Putamen (tissue), 1 donor: ENCODE measurements around the gene ABCC2.

Experiments used
- DNase-seq: peaks from one replicate; pipeline ENCODE4 v3.0.0-alpha.2; 2016; ENCODE audit warnings: low spot score

ABCC2 gene

DNA sequence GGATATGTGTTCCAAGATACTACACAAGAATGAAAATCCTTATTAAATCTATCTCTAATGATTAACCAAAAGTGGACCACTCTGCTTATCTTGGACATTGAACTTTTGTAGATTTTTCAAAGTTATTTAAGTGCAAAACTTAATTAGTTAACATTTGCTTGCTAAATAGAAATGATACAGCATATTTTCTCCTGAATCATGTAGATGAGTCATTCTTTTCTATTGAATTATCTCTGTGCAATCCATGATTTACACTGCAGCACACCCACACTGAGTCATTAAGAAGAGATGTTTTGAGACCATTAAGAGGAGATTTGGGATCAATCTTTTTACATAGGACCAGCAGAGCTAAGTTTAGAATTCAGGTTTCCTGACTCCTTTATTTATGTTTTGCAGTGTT, 6.6 kb upstream of the ABCC2 start:
- DNase-seq = peak; percentile 26

DNA sequence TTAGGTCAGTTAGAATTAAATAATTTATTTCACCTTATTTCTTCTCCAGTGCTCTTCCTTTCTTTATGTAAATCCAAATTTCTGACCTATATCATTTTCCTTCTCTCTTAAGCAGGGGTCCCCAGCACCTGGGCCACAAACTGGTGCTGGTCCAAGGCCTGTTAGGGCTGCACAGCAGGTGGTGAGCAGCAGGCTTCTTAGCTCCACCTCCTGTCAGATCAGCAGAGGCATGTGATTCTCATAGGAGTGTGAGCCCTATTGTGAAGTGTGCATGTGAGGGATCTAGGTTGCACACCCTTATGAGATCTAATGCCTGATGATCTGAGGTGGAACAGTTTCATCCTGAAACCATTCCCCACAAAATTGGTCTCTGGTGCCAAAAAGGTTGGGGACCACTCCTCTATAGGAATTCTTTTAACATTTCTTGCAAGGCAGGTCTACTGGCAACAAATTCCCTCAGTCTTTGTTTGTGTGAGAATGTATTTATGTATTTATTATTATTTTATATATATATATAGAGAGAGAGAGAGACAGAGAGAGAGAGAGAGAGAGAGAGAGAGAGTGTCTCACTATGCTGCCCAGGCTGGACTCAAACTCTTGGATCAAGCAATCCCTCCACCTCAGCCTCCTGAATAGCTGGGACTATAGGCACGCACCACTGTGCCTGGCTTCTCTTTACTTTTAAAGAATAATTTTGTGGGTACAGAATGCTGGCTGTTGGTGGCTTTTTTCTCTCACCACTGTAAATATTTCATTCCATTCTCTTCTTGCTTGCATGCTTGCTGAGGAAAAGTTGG, 4.3 kb upstream of the ABCC2 start:
- no peak for DNase-seq

DNA sequence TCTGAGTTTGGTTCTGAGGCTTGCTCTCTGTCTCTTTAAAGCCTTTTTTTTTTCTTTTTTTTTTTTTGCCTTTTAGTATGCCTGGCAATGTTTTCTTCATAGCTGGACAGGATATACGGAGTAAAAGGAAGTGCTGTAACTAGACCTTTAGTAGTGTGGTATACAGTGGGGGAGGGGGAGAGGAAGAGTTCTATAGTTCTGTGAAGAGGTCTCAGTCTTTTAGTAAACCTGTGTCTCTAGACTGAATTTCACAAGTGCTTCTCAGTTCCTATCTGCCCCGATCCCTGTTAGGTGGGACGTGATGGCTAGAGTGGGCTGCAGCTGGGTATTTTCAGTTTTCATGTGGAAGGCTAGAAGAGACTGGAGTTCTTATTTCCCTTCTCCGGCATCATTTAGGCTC, 3.1 kb upstream of the ABCC2 start:
- DNase-seq = no peak

DNA sequence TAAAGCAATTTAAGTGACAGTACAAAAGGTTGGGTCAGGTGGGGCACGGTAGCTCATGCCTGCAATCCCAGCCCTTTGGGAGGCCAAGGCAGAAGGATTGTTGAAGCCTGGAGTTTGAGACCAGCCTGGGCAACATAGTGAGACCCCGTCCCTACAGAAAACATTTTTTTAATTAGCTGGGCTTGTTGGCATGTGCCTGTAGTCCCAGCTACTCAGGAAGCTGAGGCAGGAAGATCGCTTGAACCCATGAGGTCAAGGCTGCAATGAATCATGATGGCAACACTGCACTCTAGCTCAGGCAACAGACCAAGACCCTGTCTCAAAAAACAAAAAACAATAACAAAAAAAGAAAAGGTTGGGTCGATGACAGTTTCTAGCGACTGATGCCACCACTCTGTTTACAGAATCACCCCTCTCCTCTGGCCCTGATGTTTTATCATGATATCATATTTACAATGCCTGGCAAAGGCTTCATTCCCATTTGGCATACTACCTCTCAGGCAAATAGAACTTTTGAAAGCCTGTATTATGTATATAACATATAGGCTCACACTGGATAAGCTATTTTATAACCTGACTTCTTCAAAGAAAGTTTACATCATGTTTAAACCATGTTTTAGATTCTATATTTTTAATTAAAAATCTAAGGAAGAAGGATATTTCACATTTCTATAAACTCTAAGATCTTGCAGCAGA, 558 bp upstream of the ABCC2 start:
- DNase-seq = no peak

DNA sequence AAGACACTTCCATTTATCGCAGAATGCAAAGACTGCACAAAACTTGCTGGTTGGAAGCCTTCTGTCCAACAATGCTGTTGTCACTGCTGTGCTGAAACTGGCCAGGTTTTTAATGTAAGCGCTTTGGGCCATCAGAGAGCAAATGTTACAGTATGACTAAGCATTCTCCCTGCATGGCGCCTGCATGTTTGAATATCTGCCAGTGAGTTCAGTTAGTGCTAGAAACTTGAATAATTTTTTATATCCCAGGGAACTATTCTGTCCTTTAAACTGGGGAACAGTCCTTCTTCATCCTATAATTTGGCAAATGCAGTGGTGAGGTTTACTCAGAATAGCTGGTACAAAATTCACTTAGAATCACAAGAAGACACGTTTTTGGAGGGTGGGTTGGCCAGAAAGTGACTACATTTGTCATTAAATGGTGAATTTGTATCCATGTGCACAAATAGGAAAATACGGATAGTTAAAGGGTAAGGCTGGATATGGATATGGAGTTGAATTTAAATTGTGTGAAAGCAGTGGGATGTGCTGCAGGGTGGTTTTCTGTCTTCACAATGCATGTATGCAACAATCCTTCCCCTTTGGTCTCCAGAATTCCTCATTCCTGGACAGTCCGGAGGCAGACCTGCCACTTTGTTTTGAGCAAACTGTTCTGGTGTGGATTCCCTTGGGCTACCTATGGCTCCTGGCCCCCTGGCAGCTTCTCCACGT, 1.7 kb downstream of the ABCC2 start:
- no peak for DNase-seq

DNA sequence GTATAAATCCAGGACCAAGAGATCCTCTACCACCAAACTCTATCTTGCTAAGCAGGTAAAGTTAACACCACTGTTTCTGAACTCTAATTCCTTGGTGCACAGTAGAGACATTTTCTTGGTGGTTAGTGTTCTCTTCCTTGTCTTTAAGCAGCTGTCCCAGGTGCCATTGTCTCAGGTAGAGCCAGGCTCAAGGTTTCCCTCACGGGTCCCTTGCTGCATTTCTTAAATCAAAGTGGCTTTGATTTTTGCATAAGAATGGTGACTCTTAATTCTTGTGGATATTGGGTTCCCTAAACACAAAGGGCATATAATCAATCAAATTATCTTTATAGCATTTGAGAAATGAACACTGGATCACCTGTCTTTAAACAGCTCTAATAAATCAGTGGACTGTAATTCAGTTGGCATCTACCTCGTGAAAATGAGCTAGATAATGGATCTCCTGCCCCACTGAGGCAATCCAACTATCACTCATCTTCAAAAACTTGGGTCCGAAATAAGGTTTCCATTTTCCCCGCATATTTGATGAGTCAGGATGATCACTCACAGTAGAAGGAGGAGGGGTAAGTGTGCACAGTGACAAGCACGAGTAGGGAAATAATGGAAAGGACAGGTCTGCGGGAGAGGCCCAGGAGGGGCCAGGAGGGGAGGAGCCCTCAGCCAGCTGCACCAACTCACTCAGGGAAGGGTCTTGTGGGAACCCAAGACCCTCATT, 2.4 kb downstream of the ABCC2 start:
- no peak for DNase-seq

DNA sequence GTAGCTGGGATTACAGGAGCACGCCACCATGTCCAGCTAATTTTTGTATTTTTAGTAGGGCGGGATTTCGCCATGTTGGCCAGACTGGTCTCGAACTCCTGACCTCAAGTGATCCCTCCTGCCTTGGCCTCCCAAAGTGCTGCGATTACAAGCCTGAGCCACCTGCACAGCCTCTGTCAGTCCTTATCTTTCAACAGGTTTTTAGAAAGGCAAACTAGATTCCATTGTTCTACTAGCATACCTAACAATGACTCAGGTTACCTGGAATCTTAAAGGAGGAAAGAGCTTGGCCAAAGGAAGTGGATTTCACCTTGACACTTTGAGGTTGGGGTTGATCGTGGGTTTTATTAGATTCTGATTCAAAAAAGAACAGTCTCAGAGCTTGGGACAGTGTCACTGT, 3.2 kb downstream of the ABCC2 start:
- no peak for DNase-seq

DNA sequence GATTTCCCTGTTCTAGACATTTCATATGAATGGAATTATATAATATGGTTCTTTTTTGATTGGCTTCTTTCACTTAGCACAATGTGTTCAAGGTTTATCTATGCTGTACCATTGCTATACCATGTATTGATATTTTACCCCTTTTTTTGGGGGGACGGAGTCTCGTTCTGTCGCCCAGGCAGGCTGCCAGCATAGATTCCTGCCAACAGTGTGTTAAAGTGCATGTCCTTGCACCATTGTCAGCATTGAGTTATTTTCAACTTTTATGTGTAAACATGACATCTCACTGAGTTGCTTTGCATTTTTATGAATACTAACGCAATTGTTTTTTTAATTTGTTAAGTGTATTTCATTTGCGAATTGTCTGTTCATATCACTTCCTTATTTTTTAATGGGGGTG, 4.9 kb downstream of the ABCC2 start:
- DNase-seq = no peak

DNA sequence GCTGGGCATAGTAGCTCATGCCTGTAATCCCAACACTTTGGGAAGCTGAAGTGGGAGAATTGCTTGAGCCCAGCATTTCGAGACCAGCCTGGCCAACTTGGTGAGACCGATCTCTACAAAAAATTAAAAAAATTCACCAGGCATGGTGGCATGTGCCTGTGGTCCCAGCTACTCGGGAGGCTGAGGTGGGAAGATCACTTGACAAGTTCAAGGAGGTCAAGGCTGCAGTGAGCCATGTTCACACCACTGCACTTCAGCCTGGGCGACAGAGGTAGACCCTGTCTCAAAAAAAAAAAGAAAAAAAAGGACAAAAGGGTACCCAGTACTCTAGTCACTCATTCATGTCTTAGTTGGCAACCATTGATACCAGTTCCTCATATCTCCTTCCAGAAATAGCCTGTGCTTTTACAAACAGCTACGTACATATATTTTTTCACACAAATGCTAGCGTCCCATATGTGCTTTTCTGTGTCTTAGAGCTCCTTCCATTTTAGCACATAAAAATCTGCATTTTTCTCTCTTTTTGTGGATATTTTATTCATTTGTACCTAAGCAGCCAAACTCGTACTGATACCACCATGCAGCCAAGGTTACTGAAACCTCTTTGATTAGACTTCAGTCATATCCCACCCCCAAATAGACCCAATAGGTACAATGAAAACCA, 5.5 kb downstream of the ABCC2 start:
- no peak for DNase-seq

DNA sequence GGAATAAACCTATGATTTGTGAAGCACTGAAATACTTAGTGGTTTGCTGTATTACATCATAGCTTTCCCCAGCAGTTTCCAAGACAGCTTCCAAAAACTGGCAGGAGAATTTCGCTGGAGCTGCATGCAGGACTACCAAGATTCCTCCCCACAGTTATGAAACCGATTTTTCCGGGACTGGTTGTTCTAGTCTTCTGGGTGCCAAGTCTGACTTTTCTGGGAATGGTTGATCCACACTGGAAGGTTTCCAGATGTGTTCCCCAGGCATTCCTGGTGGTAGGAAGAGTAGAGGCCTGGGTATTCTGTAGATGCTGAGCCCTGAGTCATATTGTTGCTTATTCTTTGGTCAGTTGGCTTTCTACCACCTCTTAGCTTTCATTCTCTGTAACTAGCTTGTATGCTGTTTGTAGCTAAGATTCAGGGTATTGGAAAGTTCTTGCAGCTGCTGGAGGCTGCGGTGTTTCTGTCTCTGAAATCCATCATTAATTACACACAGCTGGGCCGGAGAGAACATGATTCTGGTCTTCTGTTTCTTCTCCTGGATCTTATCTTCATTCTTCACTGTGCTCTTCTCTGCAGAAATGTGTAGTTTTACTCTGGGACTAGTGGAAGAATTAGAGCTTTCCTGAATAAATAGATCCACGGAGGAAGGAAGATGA, 6.3 kb downstream of the ABCC2 start:
- DNase-seq = no peak

DNA sequence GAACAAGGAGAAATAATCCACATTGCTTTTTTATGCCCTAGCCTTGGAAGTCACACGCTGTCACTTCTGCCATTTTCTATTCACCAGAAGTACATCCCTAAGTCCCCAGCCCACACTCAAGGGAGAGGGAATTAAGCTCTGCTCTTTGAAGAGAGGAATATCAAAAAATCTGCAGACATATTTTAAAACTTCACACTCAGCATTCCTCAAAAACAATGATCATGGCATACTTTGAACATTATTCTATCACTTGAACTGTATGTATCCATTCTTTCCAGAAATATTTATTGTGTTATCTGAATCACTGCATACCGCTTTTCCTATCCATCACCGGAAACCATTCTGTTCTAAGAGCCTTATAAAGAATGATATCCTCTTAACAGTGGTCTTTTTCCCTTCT, 9.4 kb downstream of the ABCC2 start:
- no peak for DNase-seq

DNA sequence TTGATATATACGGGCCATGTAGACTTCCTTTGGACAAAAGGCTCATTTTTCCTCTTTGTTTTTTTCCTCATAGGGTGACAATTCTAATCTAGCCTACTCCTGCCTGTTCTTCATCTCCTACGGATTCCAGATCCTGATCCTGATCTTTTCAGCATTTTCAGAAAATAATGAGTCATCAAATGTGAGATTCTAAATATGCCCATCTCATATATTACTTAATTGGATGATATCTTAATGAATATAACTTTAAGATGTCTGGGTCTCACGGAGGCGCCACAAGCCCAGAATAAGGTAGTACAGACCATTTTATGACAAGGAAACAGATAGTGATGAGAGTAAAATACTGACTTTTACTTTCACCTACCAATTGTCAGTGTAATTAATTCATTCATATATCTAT, 11.4 kb downstream of the ABCC2 start:
- no peak for DNase-seq

DNA sequence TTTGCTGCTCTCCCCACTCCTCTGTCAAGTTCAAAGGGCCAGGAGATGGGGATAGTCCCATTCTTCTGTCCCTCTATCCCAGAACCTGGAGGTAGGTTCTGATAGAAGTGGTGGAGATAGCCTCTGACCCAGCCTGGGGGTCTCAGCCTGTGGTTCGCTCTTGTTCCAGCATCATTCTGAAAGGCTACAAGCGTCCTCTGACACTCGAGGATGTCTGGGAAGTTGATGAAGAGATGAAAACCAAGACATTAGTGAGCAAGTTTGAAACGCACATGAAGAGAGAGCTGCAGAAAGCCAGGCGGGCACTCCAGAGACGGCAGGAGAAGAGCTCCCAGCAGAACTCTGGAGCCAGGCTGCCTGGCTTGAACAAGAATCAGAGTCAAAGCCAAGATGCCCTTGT, 14.5 kb downstream of the ABCC2 start:
- no peak for DNase-seq

DNA sequence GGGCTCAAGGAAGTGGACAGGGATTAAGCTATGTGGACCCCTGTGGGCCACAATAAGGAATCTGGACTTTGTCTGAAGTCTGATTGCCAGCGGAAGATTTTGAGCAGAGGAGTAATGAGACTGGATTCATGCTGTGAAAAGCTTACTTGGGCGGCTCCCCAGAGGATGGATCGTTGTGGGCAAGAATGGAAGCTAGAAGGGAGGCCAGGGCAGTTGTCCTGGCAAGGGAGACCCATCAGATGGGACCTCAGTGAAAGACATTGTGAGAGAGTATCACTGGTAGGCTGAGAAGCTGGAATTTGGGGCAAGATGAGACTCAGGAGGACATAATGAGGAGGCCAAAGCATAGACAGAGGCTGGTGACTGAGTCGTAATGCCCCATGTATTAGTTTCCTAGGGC, 15.6 kb downstream of the ABCC2 start:
- DNase-seq = no peak

DNA sequence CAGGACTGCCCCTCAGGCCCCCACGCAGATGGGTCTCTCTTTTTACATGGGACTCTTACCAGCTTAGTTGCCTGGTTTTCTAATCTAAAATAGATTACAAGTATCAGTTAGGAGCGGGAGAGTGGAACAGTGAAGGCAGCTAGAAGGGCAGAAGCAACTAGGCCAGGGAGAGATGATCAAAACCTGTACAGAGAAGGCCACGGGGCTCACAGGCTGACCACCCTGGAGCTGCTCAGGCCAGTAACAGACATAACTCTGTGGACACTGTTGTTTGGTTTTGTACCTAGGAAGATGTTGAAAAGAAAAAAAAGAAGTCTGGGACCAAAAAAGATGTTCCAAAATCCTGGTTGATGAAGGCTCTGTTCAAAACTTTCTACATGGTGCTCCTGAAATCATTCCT, 16.5 kb downstream of the ABCC2 start:
- DNase-seq = no peak

DNA sequence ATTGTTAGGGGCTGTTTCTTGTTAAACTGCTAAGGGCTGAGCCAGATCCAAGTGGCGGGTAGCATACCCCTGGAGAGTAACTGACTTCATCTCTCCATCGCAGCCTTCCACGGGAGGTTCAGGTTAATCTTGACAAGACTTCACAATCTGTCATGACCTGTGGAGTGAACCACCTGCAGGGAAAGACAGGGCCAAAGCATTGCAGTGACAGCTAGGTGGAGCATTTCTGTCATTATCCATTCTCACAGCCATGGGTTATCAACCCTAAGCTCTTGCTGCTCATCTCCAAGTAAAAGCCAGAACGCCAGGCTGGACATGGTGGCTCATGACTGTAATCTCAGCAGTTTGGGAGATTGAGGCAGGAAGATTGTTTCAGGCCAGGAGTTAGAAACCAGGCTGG, 17.2 kb downstream of the ABCC2 start:
- no peak for DNase-seq

DNA sequence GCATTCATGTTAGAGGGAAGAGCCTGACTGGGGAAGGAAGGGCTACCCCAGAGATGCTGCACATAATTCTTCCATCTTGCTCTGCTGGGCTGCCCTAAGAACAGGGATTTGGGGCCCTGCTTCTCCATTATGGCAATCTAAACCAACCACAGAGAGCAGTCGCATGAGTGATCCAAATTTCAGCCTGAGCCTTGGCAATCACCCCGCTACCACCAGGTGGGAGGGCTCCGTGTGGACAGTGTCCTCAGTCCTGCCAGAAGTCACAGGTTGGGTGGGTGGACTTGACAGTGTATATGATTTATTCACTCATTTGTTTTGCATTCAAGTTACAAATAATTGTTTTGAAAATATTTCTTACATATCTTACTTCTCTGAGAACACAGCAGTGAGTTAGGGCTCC, 22.0 kb downstream of the ABCC2 start:
- no peak for DNase-seq

DNA sequence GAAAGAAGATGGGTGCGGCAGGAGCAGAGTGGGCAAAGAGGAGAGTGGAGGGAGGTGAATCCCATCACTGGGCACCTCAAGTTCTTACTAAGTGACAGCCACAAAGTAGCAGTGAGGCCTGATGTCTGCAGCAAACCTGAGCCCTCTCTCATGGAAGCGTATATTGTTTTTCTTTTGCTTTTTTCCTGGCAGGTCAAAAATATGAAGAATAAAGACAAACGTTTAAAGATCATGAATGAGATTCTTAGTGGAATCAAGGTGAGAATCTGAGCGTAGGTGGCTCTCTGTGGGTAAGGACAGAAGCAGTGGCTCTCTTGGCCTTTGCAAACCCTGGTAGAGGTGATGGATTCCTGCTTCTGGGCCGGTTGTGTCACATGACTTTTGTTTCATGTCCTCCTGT, 22.8 kb downstream of the ABCC2 start:
- DNase-seq = no peak

DNA sequence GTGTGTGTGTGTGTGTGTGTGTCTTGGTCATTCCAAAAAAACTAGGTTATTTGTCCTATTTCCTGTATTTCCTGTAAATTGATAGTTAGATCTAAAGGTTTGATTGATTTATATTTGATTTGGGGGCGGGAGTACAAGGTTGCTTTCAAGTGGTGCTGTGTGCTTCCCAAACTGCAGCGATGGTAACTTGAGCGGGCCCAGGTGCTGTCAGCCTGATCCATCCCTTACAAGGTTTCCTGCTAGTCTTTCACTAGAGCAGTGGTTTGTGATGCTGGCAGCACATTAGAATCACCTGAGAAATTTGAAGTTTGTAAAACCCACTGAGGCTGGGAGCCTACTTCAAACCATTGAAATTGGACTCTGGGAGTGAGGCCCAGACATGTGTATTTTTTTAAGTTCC, 23.7 kb downstream of the ABCC2 start:
- DNase-seq = no peak

DNA sequence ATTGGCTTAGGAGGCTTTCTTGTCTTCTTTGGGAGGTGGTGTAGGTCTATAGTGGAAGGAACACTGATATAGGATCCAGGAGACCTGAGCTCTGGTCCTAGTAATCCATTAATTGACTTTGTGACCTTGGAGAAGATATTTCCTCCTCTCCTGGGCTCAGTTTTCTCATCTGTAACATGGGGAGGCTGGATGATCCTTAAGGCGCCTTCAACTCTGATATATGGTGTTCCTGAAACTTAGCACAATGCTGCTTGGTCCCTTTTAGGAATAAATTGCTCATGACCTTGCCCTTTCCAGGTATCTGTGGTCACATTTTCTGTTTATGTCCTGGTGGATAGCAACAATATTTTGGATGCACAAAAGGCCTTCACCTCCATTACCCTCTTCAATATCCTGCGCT, 25.3 kb downstream of the ABCC2 start:
- DNase-seq = no peak

DNA sequence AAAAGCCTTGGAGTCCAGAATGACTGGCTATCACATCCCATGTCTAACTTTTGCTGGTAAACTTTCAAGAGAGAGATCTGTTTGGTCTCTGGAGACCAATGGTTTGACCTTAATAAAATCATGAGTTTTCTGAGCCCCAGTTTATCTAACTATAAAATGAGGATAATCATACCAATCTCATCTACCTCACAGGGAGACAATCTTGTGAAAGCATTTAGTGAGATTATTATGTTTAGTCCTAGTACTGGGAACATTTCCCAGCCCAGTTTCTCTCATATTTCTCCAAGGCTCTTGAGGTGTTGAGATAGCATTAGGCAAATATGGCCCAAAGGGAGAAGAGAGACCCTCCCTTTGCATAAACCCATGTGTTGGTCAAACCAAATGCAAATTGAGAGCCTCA, 25.8 kb downstream of the ABCC2 start:
- DNase-seq = no peak

DNA sequence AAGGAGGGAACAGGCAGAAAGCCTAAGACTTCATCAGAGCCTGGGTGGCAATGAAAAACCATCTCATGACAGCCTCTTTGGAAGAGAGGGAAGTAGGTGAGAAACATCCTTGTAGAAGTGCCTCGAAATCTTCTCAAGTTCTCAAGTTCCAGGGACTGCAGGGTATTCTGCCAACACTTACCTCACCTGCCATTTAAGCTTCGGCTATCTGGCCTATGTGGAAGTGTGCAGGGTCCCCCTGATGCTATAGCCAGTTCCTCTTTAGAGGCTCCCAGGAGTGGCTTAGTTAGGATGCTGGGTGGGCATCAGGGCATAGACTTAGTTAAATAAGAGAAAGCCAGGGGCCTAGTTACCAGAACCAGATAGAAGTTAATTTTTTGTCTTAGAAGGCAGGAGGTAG, 27.0 kb downstream of the ABCC2 start:
- no peak for DNase-seq
